HG03175 (cell line): ENCODE data around the gene EIF3CL.
"Not testable (repeated sequence)": the region's sequence is repeated elsewhere in the genome, so short reads cannot be mapped to it uniquely, and the experiment has no call there.

Experiments
- ATAC-seq: cut with Tn5 transposase; IDR thresholded peaks from one replicate; pipeline ENCODE4 v1.9.1; 2021; ENCODE audit warnings: mild to moderate bottlenecking, moderate library complexity; ENCODE audit not compliant: unreplicated experiment

EIF3CL gene, protein sequence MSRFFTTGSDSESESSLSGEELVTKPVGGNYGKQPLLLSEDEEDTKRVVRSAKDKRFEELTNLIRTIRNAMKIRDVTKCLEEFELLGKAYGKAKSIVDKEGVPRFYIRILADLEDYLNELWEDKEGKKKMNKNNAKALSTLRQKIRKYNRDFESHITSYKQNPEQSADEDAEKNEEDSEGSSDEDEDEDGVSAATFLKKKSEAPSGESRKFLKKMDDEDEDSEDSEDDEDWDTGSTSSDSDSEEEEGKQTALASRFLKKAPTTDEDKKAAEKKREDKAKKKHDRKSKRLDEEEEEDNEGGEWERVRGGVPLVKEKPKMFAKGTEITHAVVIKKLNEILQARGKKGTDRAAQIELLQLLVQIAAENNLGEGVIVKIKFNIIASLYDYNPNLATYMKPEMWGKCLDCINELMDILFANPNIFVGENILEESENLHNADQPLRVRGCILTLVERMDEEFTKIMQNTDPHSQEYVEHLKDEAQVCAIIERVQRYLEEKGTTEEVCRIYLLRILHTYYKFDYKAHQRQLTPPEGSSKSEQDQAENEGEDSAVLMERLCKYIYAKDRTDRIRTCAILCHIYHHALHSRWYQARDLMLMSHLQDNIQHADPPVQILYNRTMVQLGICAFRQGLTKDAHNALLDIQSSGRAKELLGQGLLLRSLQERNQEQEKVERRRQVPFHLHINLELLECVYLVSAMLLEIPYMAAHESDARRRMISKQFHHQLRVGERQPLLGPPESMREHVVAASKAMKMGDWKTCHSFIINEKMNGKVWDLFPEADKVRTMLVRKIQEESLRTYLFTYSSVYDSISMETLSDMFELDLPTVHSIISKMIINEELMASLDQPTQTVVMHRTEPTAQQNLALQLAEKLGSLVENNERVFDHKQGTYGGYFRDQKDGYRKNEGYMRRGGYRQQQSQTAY

DNA sequence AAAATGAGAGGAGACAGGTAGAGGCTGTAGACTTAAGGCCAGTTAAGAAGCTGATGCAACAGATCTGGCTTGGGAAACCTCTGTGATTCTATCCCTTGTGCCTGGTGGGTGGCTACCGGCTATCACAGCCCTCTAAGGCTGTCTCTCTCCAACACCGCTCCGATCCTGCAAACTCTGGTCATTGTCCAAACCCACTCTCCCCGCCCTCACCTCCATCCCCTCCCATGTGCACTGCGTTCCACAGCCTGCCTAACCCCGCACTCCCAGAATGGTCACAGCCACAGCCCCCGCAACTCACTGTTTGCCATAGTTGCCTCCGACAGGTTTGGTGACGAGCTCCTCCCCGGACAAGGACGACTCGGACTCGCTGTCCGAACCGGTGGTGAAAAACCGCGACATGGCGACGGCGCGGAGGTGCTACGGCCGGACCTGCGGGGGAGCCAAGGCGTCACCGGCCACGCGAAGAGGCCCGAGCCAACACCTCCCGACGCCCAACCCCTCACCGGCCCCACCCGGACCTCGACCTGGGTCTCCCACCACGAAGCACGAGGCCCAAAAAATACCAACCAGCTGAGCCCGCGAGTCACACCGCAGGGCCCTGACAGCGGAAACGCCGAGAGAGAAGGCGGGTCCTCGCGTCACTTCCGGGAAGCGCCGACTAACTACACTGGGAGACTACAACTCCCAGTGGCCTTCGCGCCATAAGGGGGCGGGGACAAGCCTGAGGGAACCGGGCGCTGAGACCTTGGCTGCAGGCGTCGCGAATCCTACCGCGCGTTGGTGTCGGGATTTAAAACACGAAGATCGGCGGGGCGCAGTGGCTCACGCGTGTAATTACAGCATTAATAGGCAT, at the start of gene EIF3CL:
TSS of gene EIF3CL (minus strand) at position 622 of the 853 bp plus-strand sequence. CDS start at position 399, 223 bp downstream.
- ATAC-seq = peak; percentile 97

DNA sequence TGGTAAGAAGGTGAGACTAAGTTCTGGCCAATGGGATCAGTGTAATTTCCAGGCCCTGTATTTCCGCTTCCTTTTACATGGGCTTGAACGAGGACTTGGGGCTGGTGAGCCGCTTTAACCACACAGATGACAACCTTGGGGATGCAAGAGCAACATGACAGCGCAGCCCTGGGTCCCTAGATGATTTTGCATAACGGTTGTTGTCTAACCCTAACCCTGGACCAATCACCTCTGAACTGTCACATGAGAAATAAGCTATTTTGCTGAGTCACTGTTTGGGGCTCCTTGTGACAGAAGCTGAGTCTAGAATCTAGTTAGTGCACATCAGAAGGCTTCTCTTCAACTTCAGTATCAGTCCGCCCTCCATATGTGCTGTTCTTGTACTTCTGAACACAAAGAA, 43.4 kb upstream of the EIF3CL start:
- ATAC-seq = not testable (repeated sequence)

DNA sequence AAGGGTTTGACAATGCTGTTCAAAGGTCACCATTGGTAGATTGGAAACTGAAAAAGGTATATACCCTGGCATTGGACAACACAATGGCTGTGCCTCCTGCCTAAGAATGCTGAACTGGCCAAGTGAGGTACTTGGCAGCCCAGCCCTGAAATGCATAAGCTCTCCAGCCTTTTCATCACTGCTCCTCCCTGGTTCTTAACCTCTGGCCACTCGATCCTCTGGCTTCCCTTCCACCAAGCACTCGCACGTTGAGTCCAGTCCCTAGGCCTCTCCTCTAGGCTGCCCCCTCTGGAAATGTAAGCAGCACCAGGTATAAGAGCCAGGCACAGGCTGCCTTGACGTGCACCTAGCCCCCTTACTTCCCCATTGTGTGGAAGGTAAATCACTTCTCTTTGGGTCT, 42.7 kb upstream of the EIF3CL start:
- ATAC-seq = not testable (repeated sequence)

DNA sequence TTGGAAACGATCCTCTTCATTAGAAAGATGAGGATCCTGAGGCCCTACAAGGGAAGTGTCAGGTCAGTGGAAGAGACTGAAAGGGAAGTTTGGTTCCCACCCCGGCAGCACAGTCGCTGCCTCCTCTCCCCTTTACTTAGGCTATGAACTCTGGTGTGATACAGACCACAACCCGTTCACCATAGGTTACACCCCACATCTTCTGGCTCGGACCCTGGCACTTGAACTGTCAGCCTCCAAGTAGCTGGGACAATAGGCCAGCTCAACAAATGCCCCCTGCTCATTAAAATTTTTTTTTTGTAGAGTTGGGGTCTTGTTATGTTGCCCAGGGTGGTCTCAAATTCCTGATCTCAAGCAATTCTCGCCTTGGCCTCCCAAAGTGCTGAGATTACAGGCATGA, 40.3 kb upstream of the EIF3CL start:
- ATAC-seq = not testable (repeated sequence)

DNA sequence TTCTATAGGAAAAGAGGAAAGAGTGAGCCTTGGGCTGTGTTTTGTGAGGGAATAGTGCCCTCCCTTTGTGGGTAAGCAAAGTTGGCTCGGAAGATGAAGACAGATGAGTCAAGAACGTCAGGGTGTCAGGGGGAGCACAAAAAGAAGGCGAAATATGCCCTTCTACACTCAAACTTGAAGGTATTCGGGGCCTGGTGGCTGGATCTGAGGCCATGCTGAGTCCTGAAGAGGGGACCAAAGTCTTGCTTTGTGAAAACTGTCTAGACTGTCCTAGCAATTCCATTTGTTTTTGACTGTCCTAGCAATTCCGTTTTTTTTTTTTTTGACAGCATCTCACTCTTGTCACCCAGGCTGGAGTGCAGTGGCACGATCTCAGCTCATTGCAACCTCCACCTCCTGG, 35.3 kb upstream of the EIF3CL start:
- ATAC-seq = not testable (repeated sequence)

DNA sequence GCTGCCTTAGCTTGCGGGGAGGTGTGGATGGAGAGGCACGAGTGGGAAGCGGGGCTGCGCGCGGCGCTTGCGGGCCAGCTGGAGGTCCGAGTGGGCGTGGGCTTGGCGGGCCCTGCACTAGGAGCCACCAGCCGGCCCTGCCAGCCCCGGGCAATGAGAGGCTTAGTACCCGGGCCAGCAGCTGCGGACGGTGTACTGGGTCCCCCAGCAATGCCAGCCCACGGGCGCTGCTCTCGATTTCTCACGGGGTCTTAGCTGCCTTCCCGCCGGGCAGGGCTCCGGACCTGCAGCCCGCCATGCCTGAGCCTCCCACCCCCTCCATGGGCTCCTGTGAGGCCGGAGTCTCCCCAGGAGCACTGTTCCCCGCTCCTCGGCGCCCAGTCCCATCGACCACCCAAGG, 31.7 kb upstream of the EIF3CL start:
- ATAC-seq = not testable (repeated sequence)

DNA sequence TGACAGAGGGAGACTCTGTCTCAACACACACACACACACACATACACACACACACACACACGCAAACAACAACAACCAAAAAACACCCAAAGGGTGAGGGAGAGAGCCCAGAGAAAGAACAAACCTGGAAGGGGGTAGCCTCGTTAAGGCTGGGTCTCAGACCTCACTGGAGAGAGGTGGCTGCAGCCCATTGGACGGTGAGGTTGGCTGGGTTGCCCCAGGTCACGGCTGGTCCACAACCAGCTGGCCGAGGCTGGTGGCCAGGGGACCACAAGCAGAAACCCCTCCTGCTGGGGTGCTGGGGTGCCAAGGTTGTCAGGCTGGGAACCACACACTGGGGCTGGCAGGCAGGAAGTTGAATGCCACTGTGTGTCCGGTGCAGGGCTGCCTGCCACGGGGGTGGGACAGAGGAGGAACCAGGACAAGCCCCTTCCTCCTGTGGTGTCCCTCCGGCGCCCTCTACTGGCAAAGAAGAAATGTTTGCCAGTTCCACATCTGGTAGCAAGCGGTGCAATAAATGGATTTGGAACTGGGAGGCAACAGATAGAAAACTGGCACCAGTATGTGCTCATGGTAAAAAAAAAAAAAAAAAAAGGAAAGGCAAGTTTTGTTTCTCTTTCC, 22.5 kb upstream of the EIF3CL start:
- ATAC-seq = peak; percentile 51

DNA sequence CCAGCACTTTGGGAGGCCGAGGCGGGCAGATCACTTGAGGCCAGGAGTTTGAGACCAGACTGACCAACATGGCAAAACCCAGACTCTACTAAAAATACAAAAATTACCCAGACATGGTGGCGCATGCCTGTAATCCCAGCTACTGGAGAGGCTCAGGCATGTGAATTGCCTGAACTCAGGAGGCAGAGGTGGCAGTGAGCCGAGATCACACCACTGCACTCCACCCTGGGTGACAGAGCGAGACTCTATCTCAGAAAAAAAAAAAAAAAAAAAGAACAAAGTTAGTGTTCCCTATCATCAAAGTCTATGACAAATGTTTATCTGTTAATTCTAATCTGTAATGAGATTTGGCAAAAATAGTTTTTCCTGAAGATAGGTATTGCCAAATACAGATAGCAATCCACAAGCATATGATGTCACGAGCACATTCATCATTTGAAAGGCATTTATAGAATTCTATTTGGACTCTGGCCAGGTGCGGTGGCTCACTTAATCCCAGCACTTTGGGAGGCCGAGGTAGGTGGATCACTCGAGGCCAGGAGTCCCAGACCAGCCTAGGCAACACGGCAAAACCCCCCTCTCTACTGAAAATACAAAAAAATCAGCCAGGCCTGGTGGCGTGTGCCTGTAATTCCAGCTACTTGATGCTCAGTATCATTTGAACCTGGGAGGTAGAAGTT, 17.6 kb upstream of the EIF3CL start:
- ATAC-seq = not testable (repeated sequence)

DNA sequence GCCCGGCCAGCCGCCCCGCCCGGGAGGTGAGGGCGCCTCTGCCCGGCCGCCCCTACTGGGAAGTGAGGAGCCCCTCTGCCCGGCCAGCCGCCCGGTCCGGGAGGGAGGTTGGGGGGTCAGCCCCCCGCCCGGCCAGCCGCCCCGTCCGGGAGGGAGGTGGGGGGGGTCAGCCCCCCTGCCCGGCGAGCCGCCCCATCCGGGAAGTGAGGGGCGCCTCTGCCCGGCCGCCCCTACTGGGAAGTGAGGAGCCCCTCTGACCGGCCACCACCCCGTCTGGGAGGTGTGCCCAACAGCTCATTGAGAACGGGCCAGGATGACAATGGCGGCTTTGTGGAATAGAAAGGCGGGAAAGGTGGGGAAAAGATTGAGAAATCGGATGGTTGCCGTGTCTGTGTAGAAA, 13.4 kb upstream of the EIF3CL start:
- not testable (repeated sequence) for ATAC-seq

DNA sequence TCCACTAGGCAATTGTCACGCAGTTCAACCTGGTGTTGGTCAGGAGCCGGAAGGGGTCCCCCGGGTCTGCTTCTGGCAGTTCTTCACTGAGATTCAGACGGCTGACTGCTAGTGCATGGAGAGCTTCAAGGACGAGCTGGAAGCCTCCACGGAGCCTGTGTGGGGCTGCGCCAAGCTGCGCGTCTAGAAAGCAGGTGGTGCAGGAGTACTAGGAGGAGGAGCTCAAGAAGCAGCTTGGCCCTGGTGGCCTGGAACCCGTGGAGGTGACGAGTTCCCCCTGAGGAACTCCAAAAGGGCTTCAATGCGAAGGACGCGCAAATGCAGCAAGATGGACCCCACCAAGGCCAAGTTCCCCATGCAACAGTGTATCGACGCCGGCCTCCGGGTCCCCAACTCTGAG, 10.9 kb upstream of the EIF3CL start:
- not testable (repeated sequence) for ATAC-seq

DNA sequence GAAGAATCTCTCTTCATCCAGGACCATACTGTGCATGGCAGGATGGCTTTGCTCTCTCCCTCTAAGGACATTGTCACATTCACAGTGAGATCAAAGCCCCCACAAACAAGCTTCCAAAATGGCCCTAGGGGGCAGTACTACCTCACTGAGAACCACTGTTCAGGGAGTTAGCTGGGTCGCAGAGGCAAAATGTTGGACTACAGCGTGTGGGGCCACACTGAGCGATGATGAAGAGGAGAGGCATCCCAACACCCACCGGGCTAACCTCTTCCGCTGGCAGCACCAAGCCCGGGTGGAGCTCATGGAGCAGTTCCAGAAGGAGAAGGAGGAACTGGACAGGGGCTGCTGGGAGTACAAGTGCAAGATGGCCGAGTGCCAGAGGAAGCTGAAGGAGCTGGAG, 9.9 kb upstream of the EIF3CL start:
- ATAC-seq = not testable (repeated sequence)

DNA sequence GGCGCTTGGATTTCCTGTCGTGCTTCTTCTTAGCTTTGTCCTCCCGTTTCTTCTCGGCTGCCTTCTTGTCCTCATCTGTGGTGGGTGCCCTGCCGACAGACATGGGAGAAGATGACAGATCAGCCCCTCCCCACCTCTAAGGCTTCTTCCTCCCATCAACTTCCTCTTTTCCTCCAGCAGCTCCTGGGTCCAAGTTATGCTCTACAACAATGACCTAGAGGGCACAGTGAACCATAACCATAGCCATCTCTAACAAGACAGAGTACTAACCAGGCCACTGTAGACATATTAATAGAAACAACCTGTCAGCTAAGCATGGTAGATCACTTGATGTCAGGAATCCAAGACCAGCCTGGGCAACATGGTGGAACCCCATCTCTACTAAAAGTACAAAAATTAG, 11.6 kb downstream of the EIF3CL start:
- not testable (repeated sequence) for ATAC-seq

DNA sequence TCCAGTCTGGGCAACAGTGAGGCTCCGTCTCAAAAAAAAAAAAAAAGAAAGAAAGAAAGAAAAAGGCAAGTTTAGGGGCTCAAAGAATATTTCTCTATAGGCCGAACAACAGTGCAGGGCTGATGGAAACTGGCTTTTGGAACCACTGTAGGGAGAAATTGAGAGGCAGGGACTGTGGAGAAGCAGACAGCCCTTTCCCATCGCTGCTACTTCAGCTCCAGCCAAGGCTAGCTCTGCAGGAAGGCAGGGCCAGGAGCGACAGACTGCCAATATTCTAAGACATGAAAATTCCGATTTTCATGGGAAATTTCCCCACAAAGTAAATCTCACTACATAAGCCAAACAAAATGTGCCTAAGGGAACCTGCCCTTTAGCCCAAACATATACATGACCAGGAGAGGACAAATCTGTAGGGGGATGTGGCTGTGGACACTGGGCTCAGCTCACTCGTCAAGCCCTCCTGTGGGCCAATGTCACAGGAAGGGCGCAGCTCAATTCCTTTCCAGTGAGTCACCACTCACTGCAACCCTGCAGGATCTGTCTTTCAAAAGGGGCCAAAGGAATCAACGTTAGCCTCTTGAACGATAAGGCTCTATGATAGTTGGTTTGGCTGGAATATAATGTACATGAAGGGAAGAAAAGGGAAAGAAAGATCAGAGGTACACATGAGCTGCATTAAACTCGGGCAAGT, 21.3 kb downstream of the EIF3CL start:
- ATAC-seq = not testable (repeated sequence)

DNA sequence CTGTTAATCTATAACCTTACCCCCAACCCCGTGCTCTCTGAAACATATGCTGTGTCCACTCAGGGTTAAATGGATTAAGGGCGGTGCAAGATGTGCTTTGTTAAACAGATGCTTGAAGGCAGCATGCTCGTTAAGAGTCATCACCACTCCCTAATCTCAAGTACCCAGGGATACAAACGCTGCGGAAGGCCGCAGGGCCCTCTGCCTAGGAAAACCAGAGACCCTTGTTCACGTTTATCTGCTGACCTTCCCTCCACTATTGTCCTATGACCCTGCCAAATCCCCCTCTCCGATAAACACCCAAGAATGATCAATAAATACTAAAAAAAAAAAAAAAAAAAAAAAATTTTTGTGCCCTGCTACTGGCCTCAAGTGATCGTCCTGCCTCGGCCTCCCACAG, 25.8 kb downstream of the EIF3CL start:
- not testable (repeated sequence) for ATAC-seq

DNA sequence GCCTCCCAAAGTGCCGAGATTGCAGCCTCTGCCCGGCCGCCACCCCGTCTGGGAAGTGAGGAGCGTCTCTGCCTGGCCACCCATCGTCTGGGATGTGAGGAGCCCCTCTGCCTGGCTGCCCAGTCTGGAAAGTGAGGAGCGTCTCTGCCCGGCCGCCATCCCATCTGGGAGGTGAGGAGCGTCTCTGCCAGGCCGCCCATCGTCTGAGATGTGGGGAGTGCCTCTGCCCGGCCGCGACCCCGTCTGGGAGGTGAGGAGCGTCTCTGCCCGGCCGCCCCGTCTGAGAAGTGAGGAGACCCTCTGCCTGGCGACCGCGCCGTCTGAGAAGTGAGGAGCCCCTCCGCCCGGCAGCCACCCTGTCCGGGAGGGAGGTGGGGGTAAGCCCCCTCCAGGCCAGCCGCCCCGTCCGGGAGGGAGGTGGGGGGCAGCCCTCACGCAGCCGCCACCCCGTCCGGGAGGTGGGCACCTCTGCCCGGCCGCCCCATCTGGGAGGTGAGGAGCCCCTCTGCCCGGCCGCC, 26.5 kb downstream of the EIF3CL start:
- ATAC-seq = not testable (repeated sequence)

DNA sequence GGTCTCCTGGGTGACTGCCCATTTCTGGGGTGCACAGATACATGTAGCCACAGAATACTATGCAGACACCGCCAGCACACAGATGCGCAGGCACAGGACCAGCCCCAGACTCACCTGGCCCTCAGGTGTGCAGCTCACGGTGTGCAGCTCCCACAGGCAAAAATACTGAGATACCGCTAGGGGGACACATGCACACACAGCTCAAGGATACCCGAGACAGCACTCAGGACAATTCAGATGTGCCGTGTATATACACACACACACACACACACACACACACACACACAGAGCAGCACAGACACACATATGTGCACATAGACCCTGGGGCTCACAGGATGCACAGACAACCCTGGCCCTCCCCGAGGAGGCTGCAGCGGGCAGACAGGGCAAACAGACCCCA, 28.5 kb downstream of the EIF3CL start:
- not testable (repeated sequence) for ATAC-seq

DNA sequence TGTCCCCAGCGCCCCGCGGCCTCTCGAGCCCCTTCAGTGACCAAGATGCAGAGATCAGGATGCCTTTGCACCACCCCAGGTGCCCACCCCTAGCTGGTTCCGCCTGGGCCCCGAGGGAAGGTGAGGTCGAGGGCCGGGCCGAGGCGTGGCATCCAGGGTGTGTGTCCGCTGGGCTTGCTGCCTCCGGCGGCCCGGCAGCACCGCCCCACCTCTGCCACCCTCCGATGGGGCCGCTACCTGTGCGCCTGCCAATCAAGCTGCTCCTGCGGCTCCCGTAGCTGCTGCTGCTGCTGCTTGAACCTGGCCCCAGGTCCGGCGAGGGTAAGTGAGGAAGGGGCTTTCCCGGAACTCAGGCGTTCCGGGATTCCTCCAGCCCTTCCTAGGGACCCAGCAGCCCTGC, 29.4 kb downstream of the EIF3CL start:
- not testable (repeated sequence) for ATAC-seq

DNA sequence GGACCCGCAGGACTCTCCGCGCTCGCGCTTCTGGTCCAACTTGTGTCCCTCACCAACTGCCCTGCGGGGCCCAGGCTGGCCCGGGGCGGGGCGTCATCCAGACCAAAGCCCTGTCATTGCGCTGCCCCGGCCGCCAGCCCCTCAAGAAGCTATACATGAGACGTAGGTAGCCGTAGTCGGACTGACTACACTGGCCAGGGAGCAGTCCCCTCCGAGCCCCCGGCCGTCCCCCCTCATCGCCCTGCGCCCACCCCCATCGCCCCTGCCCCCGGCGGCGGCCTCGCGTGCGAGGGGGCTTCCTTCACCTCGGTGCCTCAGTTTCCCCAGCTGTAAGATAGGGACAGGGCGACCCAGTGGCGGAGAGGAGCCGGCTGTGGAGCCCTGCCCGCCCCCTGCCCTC, 35.7 kb downstream of the EIF3CL start:
- not testable (repeated sequence) for ATAC-seq
